ENCODE measurements around the gene PHRF1.

PHRF1 gene

GRCh38 chr11:656426-656825 lies 80.2 kb downstream of the PHRF1 start:
- H3K4me3 ChIP-seq (ENCODE audit: low read length), result no peak overlapping the region
- no peak for DNase-seq (ENCODE audit: low read depth)
- TF ChIP-seq CTCF (IDR thresholded peaks at IDR 0.05; ENCODE audit: insufficient read depth, low read depth, low read length, missing control alignments), result no peak

- H3K4me3 ChIP-seq (ENCODE audit: low read length), result no peak overlapping the region
- no peak for DNase-seq (ENCODE audit: low read depth)
- no peak for TF ChIP-seq CTCF (IDR thresholded peaks at IDR 0.05; ENCODE audit: insufficient read depth, low read depth, low read length, missing control alignments)
Observed at GRCh38 chr11:656866-657265, 80.6 kb downstream of the PHRF1 start.

GRCh38 chr11:657691-658126 lies 81.4 kb downstream of the PHRF1 start:
- H3K4me3 ChIP-seq (ENCODE audit: low read length), result no peak overlapping the region
- DNase-seq (ENCODE audit: low read depth), result no peak
- TF ChIP-seq CTCF (IDR thresholded peaks at IDR 0.05; ENCODE audit: insufficient read depth, low read depth, low read length, missing control alignments), result no peak

GRCh38 chr11:659532-660085 lies 83.3 kb downstream of the PHRF1 start:
- TF ChIP-seq CTCF (IDR thresholded peaks at IDR 0.05; ENCODE audit: insufficient read depth, low read depth, low read length, missing control alignments), result no peak
- no peak for DNase-seq (ENCODE audit: low read depth)
- no peak overlapping the region for H3K4me3 ChIP-seq (ENCODE audit: low read length)

DNA sequence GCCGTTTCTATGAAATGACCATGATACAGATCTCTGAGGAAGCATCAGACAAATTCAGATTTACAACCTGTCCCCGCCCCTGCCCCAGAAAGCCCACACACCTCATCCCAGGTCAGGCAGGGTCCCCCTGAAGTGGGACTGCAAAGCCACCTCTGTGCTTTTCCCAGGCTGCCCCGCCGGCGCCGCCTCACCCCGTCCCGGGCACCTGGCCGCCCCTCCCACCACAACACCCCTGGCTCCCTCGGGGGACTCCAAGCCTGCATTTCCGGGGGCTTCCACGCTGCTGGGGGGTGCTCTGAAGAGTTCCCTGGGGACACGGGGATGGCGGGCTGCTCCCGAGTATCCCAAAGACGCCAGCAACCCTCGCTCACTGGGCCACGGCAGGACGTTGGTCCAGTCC lies 84.0 kb downstream of the PHRF1 start:
- H3K4me3 ChIP-seq (ENCODE audit: low read length), result no peak overlapping the region
- DNase-seq (ENCODE audit: low read depth), result no peak

DNA sequence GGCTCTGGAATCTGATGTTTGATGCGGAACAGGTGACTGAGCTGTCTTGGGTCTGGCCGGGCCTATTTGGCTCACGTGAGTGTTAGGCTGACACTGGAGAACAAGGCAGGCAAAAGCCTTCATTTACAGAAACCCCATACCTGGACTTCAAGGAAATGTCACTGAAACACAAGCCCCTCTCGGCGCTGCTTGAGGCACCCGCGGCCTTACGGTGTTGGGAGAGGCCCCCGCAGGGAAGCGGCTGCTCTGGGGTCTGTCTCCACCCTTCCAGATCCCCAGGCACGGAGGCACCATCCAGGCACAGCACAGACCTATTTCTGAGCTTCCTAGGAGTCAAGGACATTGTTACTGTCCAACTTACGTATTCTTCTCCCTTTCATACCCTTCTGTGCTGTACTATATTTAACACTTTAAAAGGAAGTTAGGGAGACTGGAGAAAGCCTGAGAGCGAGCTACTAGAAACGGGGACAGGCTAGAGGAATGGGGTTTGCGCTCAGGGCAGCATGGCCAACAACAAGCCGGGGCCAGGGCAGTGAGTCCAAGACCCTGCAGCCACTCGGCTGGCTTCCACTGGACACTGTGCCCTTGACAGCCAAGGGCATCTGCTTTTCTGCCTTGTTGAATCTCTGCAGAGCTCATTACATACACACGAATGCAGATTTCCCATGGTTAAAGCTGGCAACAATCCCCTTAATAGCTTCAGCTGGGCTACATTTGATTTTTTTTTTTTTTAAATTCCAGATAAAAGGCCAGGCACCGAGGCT lies 84.6 kb downstream of the PHRF1 start:
- no peak for TF ChIP-seq CTCF (IDR thresholded peaks at IDR 0.05; ENCODE audit: insufficient read depth, low read depth, low read length, missing control alignments)
- H3K4me3 ChIP-seq (ENCODE audit: low read length), result no peak overlapping the region
- DNase-seq (ENCODE audit: low read depth), result no peak

More for the DNA sequence above, 84.0 kb downstream of the PHRF1 start:
- TF ChIP-seq CTCF (IDR thresholded peaks at IDR 0.05; ENCODE audit: insufficient read depth, low read depth, low read length, missing control alignments), result no peak

All from epithelial cell of esophagus (primary cell).